Tibial artery (tissue), 4 donors: ENCODE data around the gene NUAK1.

ENCODE experiments used
- DNase-seq, 2 donors: peaks; one replicate each; pipeline ENCODE4 v3.0.0-alpha.2; 2019
- H3K27ac ChIP-seq, 2 donors: fragments of 200-600 bp; sonication (generic) in 1 of 2; 1 replicate in 1 of 2; 2 replicates in 1 of 2; pipeline ENCODE4 v1.5.1; 2018 to 2019; ENCODE audit warnings: mild to moderate bottlenecking in 1 of 2
- H3K27me3 ChIP-seq, 2 donors: fragments of 200-600 bp; sonication (generic) in 1 of 2; one replicate each; pipeline versions ENCODE4 v1.5.1 to v1.6.0; 2016 to 2019
- H3K36me3 ChIP-seq, 3 donors: fragments of 200-600 bp; sonication (generic) in 2 of 3; one replicate each; pipeline ENCODE4 v1.5.1; 2016 to 2019; ENCODE audit warnings: mild to moderate bottlenecking in 2 of 3
- H3K4me1 ChIP-seq, 4 donors: fragments of 200-600 bp; sonication (generic) in 2 of 4; 1 replicate in 3 of 4; 2 replicates in 1 of 4; pipeline ENCODE4 v1.5.1; 2016 to 2019
- H3K4me3 ChIP-seq, 2 donors: fragments of 200-600 bp; sonication (generic) in 1 of 2; 1 replicate in 1 of 2; 2 replicates in 1 of 2; pipeline ENCODE4 v1.5.1; 2018 to 2019; ENCODE audit warnings: mild to moderate bottlenecking in 2 of 2
- H3K9me3 ChIP-seq, 3 donors: fragments of 200-600 bp; sonication (generic) in 1 of 3; one replicate each; pipeline ENCODE4 v1.5.1; 2016 to 2019
- CTCF ChIP-seq, 2 experiments: fragments of 200-600 bp in 1 of 2; fragments of 450-650 bp in 1 of 2; IDR thresholded peaks; one replicate each; pipeline ENCODE4 v1.5.1; 2017 to 2019; ENCODE audit warnings: antibody characterized with exemption in 2 of 2, mild to moderate bottlenecking in 1 of 2, moderate library complexity in 1 of 2
- intact Hi-C: fragments of 100-400 bp; cut with DNase I; formaldehyde crosslinking; loops from one replicate; pipeline ENCODE4 v1.15.0; 2023; ENCODE audit warnings: low total_unique reads

NUAK1 gene

GRCh38 chr12:106015646-106016045 is 123.1 kb downstream of the NUAK1 start:
- H3K27me3 ChIP-seq, result no peaks in the 10 kb centered on the region
- H3K4me3 ChIP-seq, result no peak overlapping the region
- H3K4me1 ChIP-seq, result peaks cover 0 to 13% (median 4%) of the 10 kb centered on the region in 4 donors
- no peaks in the 10 kb centered on the region for H3K36me3 ChIP-seq
- peaks cover 0 to 9% (median 2%) of the 10 kb centered on the region in 3 donors for H3K9me3 ChIP-seq
- no peak overlapping the region for H3K27ac ChIP-seq
- intact Hi-C loops, result no loop called here
- DNase-seq, result no peak
- TF ChIP-seq CTCF (IDR thresholded peaks at IDR 0.05), result no peak

- intact Hi-C loops, result no loop called here
Measured at GRCh38 chr12:106013941-106014340, 124.8 kb downstream of the NUAK1 start.

More at GRCh38 chr12:106013941-106014340, 124.8 kb downstream of the NUAK1 start:
- DNase-seq, result no peak
- no peak for TF ChIP-seq CTCF (IDR thresholded peaks at IDR 0.05)
- Histone ChIP-seq H3K9me3 (peaks cover 0 to 2% (median 0%) of the 10 kb centered on the region in 3 donors), H3K27me3 (no peaks in the 10 kb centered on the region), H3K4me3 (no peak overlapping the region), H3K4me1 (peaks cover 0 to 8% (median 0%) of the 10 kb centered on the region in 4 donors), H3K27ac (no peak overlapping the region), H3K36me3 (no peaks in the 10 kb centered on the region)
